Measurements from ENCODE around the gene ANKRD13B.

DNA sequence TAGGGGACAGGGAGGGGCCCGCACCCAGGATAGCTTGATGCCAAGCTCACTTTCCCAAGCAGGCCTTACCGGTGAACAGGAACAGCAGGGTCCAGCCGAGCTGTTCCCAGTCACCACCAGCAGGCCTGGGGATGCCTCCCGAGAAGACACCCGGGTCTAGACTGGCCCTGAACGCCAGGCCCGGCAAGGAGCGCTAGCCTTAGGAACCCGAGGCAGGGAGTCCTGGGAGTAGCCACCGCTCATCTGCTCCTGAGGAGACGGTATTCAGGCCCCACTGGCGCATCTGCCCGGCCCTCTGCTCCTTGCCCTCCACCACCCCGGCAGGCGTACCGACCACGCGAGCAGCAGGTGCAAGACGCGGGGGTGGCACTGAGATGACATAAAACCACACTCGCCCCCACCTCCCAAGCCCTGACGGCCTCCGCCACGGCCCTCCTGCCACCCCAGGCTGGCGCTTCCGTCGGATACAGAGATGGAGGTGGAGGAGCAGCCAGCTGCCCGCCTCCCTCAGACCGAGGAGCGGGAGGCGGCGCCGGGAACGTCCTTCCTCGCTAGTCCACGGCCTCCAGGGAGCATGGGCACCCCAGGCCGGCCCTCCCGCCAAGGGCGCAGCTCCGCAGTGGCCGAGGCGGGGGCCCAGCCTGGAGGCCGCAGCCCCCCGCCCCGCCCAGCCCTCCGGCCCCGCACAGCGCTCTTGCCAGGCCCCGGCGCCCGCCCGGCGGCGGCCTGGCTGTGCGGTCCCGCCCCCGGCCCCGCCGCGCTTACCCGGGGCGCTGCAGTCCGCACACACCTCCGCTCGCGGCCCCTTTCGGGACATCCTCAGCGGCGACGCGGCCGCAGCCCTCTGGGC, 4.1 kb upstream of the ANKRD13B start:
- TF ChIP-seq, protein P1, sequence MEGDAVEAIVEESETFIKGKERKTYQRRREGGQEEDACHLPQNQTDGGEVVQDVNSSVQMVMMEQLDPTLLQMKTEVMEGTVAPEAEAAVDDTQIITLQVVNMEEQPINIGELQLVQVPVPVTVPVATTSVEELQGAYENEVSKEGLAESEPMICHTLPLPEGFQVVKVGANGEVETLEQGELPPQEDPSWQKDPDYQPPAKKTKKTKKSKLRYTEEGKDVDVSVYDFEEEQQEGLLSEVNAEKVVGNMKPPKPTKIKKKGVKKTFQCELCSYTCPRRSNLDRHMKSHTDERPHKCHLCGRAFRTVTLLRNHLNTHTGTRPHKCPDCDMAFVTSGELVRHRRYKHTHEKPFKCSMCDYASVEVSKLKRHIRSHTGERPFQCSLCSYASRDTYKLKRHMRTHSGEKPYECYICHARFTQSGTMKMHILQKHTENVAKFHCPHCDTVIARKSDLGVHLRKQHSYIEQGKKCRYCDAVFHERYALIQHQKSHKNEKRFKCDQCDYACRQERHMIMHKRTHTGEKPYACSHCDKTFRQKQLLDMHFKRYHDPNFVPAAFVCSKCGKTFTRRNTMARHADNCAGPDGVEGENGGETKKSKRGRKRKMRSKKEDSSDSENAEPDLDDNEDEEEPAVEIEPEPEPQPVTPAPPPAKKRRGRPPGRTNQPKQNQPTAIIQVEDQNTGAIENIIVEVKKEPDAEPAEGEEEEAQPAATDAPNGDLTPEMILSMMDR (IDR thresholded peaks at IDR 0.05) = peak in 1 of 4 experiments; percentile 14
- TF ChIP-seq POLR2A (IDR thresholded peaks at IDR 0.05) (no peak), POLR2AphosphoS5 (IDR thresholded peaks at IDR 0.05) (no peak)
